Measurements from ENCODE around the gene SAMD8.
A peak's percentile ranks its signal among the peaks of the same experiment; 100 is the strongest.

The SAMD8 gene

DNA sequence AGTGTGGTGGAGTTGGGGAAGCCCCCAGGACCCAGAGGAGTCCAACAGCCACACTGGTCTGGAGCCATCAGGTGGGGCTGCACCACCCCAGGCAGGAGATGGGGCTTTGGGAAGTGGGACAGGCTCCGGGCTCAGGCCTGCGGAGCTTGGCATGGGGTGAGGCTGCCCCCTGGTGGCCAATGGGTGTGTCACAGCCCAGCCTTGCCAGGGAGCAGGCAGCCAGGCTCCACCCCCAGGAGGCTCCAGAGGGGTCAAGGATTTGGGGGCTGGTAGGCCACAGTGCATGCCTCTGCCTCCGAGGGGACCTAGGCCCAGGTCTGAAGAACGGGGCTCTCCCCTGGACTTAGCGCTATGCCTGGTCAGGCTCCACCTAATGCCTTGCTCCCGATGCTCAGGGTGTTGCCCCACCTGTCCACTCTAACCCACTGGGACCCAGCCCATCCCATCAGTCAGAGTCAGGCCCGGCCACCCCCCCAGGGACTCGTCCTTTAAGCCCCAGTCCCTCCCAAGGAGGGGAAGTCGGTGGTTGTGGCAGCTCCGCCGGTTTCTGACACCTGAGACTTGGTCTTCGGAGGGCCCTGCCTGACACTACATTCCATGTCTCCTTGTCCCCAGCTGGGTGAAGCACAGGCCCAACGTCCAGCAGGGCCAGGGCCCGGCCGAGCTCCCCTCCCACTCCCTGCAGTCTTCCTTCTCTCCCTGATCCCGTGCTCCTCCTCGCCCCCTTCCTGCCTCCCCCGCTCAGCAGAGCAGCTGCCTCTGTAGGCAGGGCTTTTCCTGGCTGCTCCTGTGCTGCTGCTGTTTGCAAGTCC, 11.3 kb upstream of the SAMD8 start:
- TF ChIP-seq CTCF (IDR thresholded peaks at IDR 0.05): peak; percentile 94

DNA sequence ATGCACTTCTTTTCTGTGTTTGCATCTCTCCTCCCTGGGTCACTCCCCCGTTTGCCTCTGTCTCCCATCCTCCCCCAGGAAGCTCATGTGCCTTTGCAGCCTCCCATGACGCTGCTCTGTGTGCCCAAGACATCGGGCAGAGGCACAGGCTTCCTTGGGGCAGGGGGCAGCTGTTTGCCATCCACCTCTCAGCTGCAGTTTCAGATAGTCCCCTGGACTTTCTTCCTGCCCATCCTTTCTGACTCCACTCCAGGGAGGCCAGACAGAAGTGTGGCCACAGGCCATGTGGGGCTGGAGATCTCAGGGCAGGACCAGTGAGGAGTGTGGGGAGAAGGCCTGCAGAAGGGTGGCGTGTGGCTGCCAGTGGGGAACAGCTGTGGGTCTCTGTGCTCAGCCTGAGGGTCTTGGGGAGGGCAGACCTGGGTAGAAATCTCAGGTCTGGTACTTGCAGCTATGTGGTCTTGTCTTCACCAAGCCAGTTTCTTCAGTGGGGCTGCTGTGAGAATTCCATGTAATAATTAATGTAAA, 10.6 kb upstream of the SAMD8 start:
- no peak for TF ChIP-seq CTCF (IDR thresholded peaks at IDR 0.05)

- TF ChIP-seq CTCF (IDR thresholded peaks at IDR 0.05): no peak
Observed at GRCh38 chr10:75101416-75102251, 9.8 kb upstream of the SAMD8 start.

DNA sequence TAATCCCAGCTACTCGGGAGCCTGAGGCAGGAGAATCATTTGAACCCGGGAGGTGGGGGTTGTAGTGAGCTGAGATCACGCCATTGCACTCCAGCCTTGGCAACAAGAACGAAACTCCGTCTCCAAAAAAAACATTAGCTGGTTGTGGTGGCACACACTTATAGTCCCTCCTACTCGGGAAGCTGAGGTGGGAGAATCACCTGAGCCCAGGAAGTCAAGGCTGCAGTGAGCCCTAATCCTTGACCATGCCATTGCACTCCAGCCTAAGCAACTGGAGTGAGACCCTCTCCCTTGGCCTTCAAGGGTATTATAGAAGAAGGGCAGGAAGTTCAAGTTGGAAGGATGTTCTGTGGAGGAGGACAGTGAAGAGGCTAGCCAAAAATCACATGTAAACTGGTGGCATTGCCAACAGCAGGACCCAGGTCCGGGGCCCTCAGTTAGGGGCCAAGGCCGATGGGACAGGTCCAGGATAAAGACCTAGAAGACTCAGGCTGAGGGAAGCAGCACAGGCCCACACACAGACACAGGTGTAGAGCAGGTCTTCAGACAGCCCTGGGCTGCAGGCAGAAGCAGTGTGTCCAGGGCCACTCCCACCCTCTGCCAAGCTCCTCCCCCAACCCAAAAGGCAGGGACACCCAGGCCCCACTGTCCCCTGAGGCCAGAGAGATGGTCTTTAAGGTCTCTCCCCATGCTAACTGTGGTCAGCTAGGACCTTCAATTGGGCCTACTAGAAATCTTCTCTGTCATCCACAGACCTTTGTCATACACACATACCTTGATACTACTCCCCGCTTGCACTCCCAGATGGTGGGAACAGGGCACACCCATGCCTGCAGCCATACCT, 8.4 kb upstream of the SAMD8 start:
- TF ChIP-seq CTCF (IDR thresholded peaks at IDR 0.05): no peak

DNA sequence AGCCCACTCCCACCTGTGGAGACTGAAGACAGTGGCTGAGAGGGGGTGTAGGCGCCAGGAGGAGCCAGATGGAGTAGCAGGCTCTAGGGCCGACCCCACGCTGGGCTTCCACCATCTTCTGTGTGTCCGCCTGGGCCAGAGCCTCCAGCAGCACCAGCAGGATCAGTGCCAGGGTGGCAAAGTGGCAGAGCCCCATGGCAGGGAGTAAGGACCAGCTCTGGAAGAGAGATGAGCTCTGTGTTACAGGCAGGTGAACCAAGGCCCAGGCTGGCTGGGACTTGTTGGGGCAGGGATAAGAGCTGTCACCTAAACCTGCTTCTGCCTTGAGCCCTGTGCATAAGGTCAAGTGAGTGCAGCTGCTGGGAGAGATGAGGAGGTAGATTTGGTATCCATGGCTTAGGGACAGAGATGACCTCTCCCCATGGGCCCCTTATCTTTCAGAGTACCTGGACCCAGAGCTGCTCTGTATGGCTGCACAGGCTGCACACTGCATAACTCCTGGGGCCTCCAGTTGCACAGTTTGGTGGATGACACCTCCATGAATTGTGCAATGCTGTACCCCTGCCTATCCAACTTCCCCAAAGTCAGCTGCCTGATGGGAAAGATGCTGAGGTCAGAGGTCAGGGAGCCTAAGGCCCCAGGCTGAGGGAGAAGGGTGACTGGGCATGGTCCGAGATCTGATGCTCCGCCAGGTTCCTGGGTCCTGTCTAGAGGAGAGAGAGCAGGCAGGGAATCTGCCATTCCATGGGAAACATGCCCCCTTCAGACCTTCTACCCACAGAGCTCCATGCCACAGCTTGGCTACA, 7.4 kb upstream of the SAMD8 start:
- TF ChIP-seq CTCF (IDR thresholded peaks at IDR 0.05): no peak

- TF ChIP-seq CTCF (IDR thresholded peaks at IDR 0.05): no peak
Observed at GRCh38 chr10:75104842-75105241, 6.6 kb upstream of the SAMD8 start.

Measured in LNCAP (cell line).